Left forelimb (tissue), 1 donor: ENCODE measurements around the gene TINAGL1.
A peak's percentile ranks its signal among the peaks of the same experiment; 100 is the strongest.

Experiments used
- DNase-seq: peaks from one replicate; pipeline ENCODE4 v3.0.0-alpha.2; 2018; ENCODE audit warnings: low spot score

TINAGL1 gene

DNA sequence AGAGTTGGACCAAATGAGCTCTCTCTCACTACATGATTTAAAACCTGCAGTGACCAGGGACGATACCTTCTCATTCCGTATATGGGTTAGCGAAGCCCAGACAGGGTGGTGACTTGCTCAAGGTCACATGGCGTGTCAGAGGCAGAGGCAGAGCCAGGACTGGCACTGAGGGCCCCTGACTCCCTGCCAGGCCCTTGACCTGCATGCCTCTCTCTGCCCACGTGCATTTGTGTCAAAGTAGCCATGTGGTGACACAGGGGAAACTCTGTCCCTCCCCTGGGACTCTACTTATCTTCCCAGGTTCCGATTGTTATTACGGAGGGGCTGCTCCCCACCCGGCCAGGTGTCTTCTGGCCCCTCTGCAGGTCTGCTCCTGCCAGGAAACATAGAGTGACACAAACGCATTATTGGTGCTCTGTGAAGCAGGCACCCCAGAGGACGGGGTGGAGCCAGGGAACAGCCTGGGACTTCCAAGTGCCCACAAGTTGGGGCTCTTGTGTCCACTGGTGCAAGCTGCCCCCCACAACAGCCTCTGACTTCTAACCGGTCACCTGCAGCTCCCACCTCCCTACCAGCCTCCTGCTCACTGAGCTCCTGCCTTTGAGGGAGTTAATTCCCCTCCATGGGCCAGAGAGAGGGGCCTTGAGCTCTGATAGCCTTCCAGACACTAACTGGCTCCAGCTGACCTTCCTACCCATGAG is 7.3 kb upstream of the TINAGL1 start:
- no peak for DNase-seq

DNA sequence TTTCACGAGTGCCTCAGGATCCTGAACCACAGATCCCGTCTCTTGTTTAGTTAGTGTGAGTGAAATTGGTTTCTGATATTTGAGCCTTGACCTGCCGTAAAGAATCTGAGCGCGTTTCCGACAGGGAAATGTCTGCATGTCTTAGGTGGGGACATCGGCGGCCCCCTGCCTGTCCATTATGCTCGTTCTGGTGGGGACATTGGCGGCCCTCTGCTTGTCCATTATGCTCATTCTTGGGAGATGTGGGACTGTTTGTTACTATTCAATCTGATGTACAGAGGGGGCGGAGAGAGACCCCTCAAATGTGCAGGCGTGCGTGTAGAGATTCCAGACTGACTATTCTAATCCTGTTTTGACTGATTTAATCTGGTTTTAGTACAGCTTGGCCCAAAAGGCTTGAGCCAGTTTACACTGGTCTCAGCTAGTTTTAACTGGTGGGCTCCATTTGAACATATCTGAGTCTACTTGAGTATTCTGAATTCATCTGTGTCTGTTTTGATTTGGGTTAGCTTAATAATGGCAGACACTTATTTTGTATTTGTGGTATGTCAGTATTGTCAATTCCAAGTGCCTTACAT is 6.6 kb upstream of the TINAGL1 start:
- peak; percentile 55 for DNase-seq

DNA sequence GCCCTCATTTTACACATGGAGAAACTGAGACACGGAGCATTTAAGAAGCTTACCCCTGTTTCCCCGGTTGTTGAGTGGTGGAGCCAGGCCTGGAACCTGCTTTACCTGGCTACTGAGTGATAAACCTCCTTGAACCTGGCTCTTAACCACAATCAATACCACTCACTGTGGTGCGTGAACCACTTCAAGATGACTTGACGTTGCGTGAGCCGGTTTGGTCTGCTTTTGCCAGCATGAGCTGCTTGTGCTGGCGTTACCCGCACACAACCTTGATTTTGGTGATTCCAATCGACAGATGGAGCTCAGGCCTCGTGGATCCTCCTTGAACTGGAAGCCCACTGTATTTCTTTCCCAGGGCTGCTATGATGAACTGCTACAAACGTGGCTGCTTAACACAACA is 6.1 kb upstream of the TINAGL1 start:
- no peak for DNase-seq

DNA sequence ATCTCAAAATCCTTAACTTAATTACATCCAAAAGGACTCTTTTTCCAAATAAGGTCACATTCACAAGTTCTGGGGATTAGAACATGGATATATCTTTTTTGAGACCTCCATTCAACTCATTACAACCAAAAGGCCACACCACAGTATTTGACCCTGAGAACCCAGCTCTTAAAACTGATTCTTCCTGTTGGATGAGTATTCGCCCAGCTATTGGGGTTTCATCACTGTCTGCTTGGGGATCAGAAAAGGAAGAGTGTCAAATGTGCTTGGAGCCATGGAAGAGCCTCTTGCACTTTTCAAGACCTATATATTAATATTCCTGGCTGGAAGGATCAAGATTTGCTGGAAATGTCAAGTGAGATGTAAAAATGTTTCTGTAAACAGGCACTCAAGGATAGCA is 5.4 kb upstream of the TINAGL1 start:
- DNase-seq = no peak

DNA sequence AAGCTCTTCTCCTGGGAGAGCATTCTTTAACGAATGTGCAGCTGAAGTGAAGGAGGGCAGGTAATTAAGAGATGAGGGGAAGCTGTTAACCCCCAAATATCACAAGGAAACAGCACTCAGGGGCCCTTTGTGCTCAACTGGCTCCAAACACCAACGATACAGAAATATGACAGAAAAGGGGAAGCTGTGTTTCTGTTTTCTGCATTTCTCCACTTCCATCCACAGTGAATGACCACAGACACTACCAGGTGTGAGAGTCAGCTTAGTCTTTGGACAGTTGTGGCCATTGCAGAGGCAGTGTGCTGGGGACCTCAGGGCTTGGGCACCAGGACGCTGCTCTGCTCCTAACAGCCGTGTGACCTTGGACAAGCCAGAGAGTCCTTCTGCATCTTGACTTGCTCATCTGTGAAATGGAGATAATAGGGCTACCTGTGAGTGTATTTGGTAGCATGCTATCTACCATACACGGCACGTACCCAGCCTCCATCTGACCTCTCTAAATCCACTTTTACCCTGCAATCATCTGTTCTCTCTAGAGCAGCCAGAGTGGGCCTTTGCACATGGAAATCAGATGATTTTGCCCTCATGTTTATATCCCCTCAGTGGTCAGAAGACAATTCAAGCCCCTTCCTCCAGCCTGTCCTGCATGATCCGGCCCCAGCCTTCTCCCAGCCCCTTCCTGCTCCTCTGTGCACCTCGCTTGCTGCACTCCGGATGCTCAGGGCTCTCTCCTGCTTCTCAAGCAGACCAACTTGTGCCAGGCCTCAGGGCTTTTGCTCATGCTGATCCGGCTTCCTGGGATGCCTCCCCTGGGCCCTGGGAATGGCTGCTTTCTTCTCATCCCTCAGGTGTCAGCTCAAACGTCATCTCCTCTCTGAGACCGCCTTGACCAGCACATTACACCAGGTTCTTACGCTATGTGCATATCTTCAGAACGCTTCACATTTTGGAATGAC is 4.7 kb upstream of the TINAGL1 start:
- no peak for DNase-seq

DNA sequence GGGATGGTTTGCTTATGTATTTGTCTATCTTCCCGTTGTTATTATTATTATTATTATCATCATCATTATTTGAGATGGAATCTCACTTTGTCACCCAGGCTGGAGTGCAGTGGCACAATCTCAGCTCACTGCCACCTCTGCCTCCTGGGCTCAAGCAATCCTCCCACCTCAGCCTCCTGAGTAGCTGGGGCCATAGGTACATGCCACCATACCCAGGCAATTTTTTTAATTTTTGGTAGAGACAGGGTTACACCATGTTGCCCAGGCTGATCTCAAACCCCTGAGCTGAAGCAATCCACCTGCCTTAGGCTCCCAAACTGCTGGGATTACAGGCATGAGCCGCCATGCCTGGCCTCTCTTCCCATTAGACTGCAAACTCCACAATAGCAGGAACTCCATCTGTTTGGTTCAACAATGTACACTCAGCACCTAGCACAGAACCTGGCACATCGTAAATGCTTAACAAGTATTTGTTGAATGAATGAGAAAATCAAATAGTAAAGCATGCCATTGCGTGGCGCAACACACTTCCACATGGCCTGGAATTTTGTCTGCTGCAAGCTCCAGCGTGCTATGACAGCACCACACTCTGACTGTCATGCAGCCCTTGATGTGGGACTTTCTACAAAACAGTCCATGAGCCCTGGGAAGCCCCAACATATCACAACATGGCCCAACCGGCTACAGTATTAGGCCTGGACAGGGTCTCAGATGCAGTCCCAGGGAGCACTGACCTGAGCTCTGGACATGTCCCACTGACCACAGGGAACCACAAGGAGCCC is 3.8 kb upstream of the TINAGL1 start:
- DNase-seq = no peak

DNA sequence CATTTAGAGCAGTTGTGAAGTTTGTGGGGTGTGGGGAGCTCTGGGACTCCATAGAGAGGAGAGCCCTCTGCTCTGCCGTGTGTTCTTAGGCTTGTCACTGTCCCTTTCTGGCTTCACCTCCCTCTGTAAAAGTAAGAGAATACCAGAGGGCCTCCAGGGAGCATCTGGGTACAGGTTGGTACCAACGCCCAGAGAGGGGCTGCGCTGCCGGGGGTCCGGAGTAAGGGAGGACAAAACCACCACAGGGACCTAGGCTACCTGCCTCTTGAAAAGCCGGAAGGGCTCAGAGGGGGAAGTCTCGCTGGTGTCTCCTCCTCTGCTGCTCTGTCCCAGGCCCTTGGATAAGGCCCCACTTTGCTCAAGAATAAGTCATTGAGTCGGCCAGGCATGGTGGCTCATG is 3.1 kb upstream of the TINAGL1 start:
- DNase-seq = peak; percentile 34

DNA sequence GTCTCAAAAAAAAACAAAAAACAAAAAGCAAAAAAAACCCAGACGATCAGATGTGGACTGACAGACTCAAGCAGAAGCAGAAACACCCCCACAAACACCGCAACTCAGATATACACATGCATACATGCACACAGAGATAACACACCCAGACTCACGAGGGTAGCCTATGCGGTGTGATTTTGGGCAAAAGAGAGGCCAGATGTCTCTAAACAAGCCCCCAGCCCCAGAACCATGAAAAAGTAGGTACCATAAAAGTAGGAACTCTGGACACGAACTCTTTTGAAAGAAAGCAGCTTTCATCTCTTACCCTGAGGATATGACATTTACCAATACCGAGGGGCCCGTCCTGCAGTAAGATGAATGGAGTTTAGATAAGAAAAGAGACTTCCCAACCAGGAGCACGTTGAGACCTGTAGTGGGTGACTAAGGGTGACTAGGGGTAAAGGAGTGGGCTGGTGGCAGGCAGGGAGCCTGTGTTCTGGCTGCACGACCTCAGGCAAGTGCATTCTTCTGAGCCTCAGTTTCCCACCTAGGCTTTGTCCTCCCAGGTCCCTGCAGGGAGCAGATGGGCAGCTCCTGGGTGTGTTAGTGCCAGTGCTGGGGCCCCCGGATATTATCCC is 1.5 kb upstream of the TINAGL1 start:
- DNase-seq = peak; percentile 31

DNA sequence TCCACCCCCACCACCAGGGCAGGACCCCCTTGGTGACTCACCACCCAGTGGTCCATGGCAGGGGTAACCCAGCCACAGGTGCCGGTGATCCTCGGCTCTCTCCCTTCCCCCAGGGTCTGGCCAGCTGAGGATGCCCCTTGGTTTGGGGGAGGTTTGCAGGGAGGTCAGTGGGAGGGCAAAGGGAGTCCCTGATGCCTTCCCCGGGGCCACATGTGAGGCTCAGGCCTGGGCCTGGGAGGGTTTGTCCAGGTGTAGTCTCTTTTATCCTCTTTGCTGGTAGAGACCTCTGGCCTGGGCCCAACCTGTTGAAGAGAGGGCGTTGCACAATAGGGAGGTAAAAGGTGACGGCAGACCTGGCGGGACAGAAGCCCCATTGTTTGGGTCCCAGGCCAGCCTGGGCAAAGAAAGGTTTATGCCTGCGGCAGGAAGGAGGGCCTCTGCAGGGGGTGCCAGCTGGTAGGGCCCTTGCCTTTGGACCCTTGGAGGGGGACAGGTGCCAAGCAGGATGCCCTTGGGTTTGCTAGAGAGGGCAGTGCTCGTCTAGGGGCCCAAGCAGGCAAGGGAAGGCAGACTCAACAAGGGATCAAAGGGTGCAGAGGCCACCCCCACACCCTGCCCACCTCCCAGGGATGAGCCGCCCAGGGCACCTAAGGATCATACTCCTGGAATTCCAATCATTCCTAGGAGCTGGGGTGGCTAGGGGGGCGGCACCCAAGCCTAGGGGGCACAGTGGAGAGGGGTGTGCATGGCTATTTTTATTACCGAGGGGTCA is 760 bp upstream of the TINAGL1 start:
- DNase-seq = peak; percentile 53

DNA sequence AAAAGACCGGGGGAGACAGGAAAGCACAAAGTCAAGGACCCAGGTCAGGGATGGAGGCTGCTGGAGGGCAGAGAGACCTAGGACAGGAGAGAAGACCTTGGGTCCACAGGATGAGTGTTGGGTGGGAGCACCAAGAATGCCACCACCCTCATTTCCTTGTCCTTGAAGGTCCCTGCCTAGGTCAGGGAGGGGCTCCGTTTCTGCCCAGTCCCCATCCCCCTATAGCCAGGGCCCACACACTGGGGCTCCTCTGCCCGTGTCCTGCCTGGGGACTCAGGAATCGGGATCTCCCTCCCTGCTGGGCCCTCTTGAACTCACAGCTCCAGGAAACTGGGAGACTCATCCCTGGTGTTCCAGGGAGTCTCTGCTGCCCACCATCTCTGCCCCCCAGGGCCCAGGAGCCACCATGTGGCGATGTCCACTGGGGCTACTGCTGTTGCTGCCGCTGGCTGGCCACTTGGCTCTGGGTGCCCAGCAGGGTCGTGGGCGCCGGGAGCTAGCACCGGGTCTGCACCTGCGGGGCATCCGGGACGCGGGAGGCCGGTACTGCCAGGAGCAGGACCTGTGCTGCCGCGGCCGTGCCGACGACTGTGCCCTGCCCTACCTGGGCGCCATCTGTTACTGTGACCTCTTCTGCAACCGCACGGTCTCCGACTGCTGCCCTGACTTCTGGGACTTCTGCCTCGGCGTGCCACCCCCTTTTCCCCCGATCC is 584 bp downstream of the TINAGL1 start:
- peak; percentile 49 for DNase-seq

DNA sequence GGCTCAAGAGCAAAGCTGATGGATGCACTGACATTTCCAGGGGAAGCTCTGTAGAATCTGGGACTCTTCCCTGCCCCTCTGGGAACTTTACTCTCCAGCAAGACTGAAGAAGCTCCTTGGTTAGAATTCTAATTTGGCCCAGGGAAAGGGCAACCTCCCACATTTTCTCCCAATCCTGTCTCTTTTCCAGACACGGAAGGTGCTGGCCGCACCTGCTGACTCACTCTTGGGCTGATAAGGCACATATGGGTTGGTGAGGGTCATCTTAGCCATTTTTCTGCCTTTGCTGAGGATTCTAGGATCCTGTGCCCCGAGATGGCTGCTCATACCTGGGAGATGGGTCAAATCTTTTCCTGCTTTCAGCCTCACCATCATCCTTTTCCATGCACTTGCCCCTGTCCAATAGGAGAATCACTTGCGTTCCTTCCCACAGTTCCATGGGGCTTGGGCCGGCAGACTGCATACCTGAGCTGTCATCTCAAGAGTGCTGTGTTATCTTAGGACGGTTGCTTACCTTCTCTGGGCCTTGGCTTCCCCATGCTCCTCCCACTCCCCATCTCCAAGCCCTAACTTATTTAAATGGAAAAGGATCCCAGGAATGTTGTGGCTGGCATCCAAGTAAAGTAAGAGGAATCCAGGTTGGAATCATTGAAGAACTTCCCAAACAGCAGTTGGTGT is 1.3 kb downstream of the TINAGL1 start:
- no peak for DNase-seq

DNA sequence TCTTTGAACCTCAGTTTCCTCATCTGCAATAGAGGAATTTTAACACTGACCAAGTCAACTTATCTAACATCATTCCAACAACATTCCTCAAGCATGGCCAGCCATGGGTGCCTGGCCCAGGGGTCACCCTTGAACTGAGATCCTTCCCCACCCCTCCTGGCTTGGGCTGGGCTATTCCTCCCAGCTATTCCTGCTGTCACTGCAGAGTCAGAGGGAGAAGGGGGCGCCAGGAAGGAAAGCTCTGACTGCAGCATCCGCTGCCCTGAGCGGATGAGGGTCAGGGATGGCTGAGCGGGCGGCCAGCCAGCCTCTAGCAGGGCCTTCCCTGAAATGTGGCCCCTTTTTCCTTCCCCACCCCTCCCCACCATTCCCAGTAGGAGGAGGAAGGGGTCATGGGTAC is 3.1 kb downstream of the TINAGL1 start:
- DNase-seq = peak; percentile 55

DNA sequence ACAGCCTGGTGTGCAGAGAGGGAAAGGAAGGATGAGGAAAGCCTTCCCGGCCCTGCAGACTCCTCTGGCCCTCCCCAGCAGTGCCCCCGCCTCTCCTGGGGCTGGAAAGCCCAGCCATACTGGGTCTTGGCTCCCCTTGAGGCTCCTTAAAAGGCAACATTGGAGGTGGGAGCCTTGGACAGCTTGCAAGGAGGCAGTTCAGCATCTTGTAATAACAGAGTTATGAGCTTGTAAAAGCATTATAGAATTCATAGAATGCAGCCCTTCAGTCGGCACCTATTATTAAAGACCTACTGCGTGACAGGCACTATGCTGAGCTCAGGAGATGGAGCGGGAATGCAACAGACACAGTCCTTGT is 4.2 kb downstream of the TINAGL1 start:
- no peak for DNase-seq

DNA sequence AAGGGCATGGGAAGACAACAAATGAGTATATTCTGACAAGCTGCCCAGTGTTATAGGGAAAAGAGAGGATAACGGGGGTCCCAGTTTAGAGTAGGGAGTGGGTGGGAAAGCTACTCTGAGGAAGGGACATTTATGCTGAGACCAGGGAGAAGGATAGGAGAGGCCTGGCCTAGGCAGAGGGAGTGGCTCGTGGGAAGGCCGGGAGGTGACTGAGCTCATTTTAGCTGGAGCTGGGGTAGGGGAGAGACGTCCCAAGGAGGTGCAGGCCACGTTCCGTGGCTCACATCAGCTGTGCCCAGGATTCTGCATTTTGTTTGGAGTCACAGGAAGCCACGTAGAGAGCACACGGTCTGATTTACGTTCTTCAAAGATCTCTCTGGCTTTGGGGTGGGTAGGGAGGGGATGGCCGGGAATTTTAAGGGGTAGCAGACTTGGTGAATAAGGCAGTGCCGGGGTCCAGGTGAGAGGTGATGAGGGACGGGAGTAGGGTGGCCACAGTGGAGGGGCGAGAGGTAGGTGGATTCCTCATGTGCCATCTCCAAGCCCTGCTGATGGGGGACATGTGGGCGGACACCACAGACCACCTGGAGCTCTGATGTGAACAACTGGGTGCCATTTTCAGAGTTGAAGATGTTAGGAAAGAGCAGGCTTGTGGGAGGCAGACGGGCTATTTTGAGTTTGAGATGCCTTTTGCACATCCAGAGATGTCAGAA is 4.7 kb downstream of the TINAGL1 start:
- no peak for DNase-seq

DNA sequence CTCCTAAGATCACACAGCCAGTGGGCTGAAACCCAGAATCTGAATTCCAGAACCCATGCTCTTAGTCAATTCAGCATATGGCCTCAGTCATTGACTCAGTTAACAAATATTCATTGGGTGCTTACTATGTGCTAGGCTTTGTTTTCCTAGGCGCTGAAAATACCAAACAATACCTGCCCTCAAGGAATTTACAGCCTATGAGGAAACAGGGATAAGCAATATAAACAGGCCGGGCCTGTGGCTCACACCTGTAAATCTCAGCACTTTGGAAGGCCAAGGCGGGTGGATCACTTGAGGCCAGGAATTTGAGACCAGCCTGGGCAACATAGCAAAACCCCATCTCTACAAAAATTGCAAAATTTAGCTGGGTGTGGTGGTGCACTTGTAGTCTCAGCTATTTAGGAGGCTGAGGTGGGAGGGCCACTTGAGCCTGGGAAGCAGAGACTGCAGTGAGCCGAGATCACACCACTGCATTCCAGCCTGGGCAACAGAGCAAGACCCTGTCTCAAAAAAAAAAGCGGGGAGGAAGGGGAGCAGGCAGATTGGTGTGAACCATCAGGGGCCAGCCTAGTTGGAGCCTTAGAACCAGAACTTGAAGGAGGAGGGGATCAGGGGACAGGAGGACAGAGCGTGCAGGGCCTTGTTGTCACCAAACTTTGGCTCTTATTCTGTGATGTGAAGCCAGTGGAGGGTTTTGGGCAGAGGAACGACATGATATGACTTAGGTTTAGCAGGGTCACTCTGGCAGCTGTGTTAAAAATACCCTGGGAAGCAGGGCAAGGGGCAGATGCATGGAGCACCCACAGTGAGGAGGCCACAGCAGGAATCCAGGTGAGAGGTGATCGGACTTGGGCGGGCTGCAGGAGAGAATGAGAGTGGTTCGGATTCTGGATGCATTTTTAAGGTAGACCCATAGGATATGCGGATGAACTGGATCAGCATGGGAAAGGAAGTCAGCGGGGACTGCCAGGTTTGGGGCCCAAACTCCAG is 5.8 kb downstream of the TINAGL1 start:
- peak; percentile 47 for DNase-seq

DNA sequence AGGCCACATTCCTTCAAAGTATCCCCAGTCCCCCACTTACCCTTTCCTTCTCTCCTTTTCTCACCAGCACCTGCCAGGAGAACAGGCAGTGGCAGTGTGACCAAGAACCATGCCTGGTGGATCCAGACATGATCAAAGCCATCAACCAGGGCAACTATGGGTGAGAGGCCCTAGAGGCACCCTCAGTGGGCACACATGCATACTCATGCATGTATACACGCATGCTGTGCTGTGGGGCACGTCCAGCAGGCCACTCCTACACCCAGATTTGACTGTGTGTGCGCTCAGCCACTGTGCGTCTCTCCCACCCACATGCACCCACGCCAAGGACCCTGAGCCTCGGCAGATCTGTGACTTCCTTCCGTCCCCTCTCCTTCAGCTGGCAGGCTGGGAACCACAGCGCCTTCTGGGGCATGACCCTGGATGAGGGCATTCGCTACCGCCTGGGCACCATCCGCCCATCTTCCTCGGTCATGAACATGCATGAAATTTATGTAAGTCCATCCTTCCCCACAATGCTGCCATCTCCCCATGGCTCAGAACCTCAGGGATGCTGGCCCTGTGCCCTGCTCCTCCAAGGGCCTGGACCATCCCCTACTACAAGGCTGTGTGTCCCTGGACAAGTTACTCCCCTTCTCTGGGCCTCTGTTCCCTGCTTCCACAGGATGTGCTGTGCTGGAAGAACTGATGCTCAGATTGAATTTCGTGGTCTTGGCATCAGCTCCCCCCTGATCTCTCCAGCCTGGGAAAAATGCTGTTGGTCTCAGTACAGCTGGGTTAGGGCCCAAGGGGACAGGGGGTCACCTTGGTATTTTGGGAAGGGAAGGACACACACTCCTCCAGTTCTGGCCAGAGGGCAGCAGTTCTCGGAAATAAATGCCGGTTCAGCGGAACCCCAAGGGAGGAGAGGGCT is 7.0 kb downstream of the TINAGL1 start:
- DNase-seq = peak; percentile 37
